Smooth muscle cell (in vitro differentiated cells): ENCODE results near the gene LAGE3. TPM values are rescaled to one million over a fixed set of nuclear protein-coding genes. Genes with fewer than 3 reads are reported as not detected.

Experiments used
- DNase-seq: peaks from one replicate; lab custom pipeline; 2025; ENCODE audit not compliant: unreplicated experiment; lab: John Stamatoyannopoulos, UW
- H2AFZ ChIP-seq: fragments of 200-600 bp; sonication (generic); 2 replicates; pipeline ENCODE4 v1.6.0; 2016; ENCODE audit warnings: antibody characterized with exemption, low read depth, mild to moderate bottlenecking
- H3F3A ChIP-seq: fragments of 200-600 bp; sonication (generic); 2 replicates; pipeline ENCODE4 v1.6.0; 2017; ENCODE audit warnings: antibody characterized with exemption, low read depth
- H3K27ac ChIP-seq: fragments of 200-600 bp; sonication (generic); 2 replicates; pipeline ENCODE4 v1.5.1; 2016; ENCODE audit warnings: low read depth, mild to moderate bottlenecking
- H3K27me3 ChIP-seq: fragments of 200-600 bp; sonication (generic); 2 replicates; pipeline ENCODE4 v1.6.1; 2016; ENCODE audit warnings: low read depth, mild to moderate bottlenecking
- H3K36me3 ChIP-seq: fragments of 200-600 bp; sonication (generic); 2 replicates; pipeline ENCODE4 v1.5.1; 2016; ENCODE audit warnings: low read depth
- H3K4me1 ChIP-seq: fragments of 200-600 bp; sonication (generic); 2 replicates; pipeline ENCODE4 v1.5.1; 2016; ENCODE audit warnings: low read depth
- H3K4me2 ChIP-seq: fragments of 200-600 bp; sonication (generic); 2 replicates; pipeline ENCODE4 v1.6.0; 2016; ENCODE audit warnings: mild to moderate bottlenecking
- H3K4me3 ChIP-seq: fragments of 200-600 bp; sonication (generic); 2 replicates; pipeline ENCODE4 v1.5.1; 2016; ENCODE audit warnings: mild to moderate bottlenecking
- H3K79me2 ChIP-seq: fragments of 200-600 bp; sonication (generic); 2 replicates; pipeline ENCODE4 v1.6.0; 2016; ENCODE audit warnings: low read depth, mild to moderate bottlenecking
- H3K9ac ChIP-seq: fragments of 200-600 bp; sonication (generic); 2 replicates; pipeline ENCODE4 v1.6.0; 2016; ENCODE audit warnings: low read depth
- H3K9me3 ChIP-seq: fragments of 200-600 bp; sonication (generic); replicated peaks from 2 replicates; pipeline ENCODE4 v1.5.1; 2016; ENCODE audit warnings: low read depth
- H4K20me1 ChIP-seq: fragments of 200-600 bp; sonication (generic); 2 replicates; pipeline ENCODE4 v1.6.0; 2016; ENCODE audit warnings: low read depth
- WGBS: methylation state at CpG from one replicate; pipeline ENCODE4 v1.1.7; 2016; ENCODE audit warnings: low lambda C conversion rate; 5-methylcytosine and 5-hydroxymethylcytosine counted together
- polyA plus RNA-seq: library from polyadenylated mRNA; unstranded; fragments of >200 nt; fragmentation: Nextera tagmentation; extraction: Ambion mirVana; gene quantifications from 2 replicates; pipeline ENCODE4 v1.2.1, GENCODE V29; 2016
- total RNA-seq: library from RNA; depleted of rRNA; stranded (reverse); fragments of >200 nt; gene quantifications from 2 replicates; pipeline ENCODE4 v1.2.3, GENCODE V29; 2014
- TF ChIP-seq, protein P1 (sequence below): fragments of 200-600 bp; sonication (generic); IDR thresholded peaks from 2 replicates; pipeline ENCODE4 v1.5.1; 2017; ENCODE audit warnings: borderline replicate concordance, mild to moderate bottlenecking, antibody characterized with exemption; ENCODE audit not compliant: insufficient read depth, poor library complexity, severe bottlenecking

Gene LAGE3
- total and polyA plus RNA-seq, 2 experiments from 2014 or later, result 39.7 to 52.7 TPM

DNA sequence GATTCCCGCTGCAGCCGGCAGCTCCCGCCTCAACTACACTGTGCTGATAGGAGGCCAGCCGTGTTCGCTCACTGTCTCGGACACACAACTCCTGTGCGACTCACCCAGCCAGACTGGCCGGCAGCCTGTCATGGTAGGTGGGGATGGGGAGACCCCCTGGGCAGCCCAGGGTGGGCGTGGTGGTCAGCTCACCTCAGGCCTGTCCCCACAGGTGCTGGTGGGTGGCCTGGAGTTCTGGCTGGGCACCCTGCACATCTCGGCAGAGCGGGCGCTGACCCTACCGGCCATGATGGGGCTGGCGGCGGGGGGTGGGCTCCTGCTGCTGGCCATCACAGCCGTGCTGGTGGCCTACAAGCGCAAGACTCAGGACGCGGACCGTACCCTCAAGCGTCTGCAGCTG is 11.5 kb downstream of the LAGE3 start:
- peaks cover 44% of the 10 kb centered on the region for H4K20me1 ChIP-seq
- DNase-seq, result no peak
- 97% methylated on average over 15 of the region's 21 CpGs for WGBS
- H3K4me1 ChIP-seq, result no peaks in the 10 kb centered on the region
- no peak overlapping the region for H3K4me3 ChIP-seq
- no peaks in the 10 kb centered on the region for H3K36me3 ChIP-seq
- H3K79me2 ChIP-seq, result no peaks in the 10 kb centered on the region
- H3K27me3 ChIP-seq, result no peaks in the 10 kb centered on the region
- TF ChIP-seq, protein P1, sequence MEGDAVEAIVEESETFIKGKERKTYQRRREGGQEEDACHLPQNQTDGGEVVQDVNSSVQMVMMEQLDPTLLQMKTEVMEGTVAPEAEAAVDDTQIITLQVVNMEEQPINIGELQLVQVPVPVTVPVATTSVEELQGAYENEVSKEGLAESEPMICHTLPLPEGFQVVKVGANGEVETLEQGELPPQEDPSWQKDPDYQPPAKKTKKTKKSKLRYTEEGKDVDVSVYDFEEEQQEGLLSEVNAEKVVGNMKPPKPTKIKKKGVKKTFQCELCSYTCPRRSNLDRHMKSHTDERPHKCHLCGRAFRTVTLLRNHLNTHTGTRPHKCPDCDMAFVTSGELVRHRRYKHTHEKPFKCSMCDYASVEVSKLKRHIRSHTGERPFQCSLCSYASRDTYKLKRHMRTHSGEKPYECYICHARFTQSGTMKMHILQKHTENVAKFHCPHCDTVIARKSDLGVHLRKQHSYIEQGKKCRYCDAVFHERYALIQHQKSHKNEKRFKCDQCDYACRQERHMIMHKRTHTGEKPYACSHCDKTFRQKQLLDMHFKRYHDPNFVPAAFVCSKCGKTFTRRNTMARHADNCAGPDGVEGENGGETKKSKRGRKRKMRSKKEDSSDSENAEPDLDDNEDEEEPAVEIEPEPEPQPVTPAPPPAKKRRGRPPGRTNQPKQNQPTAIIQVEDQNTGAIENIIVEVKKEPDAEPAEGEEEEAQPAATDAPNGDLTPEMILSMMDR, result no peak
- no peaks in the 10 kb centered on the region for H3F3A ChIP-seq
- H3K4me2 ChIP-seq, result no peak overlapping the region
- no peak overlapping the region for H3K9ac ChIP-seq
- no peak overlapping the region for H3K27ac ChIP-seq
- no peaks in the 10 kb centered on the region for H3K9me3 ChIP-seq
- H2AFZ ChIP-seq, result no peak overlapping the region

DNA sequence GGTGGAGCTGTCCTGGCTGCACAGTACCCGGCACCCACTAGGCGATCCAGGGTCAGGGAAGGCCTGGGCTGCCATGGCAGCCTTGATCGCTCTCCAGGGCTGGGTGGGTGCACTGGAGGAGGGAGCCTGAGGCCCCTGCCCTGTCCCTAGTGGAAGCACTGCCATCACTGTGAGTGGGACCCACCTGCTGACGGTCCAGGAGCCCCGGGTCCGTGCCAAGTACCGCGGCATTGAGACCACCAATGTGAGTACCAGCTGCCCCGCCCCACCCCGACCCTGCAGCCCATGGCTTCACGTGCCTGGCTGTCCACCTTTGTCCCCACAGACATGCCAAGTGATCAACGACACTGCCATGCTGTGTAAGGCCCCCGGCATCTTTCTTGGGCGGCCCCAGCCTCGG is 12.2 kb downstream of the LAGE3 start:
- no peaks in the 10 kb centered on the region for H3K36me3 ChIP-seq
- H3F3A ChIP-seq, result no peaks in the 10 kb centered on the region
- H3K27ac ChIP-seq, result no peak overlapping the region
- TF ChIP-seq, protein P1, result no peak
- H3K79me2 ChIP-seq, result peaks cover under 1% of the 10 kb centered on the region
- H4K20me1 ChIP-seq, result peaks cover 51% of the 10 kb centered on the region
- H2AFZ ChIP-seq, result no peak overlapping the region
- H3K4me3 ChIP-seq, result no peak overlapping the region
- no peak for DNase-seq
- WGBS, result 96% methylated on average over 14 of the region's 15 CpGs
- no peaks in the 10 kb centered on the region for H3K27me3 ChIP-seq
- H3K9me3 ChIP-seq, result no peaks in the 10 kb centered on the region
- no peaks in the 10 kb centered on the region for H3K4me1 ChIP-seq
- H3K4me2 ChIP-seq, result no peak overlapping the region
- no peak overlapping the region for H3K9ac ChIP-seq

DNA sequence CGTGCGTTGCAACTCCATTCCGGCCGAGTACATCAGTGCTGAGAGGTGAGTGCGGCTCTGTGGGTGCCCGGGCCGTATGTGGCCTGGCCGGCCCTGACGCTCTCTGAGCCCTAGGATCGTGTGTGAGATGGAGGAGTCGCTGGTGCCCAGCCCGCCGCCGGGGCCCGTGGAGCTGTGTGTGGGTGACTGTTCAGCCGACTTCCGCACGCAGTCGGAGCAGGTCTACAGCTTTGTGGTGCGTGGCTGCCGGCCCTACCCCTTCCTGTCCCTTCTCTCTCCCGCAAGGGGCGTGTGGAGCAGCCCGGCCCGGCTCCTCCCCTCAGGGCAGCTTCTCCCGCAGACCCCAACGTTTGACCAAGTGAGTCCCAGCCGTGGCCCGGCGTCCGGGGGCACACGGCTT is 13.0 kb downstream of the LAGE3 start:
- Histone ChIP-seq H3K27me3 (no peaks in the 10 kb centered on the region), H3K4me1 (no peaks in the 10 kb centered on the region), H3K4me2 (no peak overlapping the region), H3F3A (no peaks in the 10 kb centered on the region), H3K9ac (no peak overlapping the region), H2AFZ (no peak overlapping the region), H3K9me3 (no peaks in the 10 kb centered on the region), H3K27ac (no peak overlapping the region), H3K79me2 (peaks cover 9% of the 10 kb centered on the region), H4K20me1 (peaks cover 59% of the 10 kb centered on the region), H3K36me3 (no peaks in the 10 kb centered on the region), H3K4me3 (no peak overlapping the region)
- WGBS, result 95% methylated on average over 27 of the region's 32 CpGs
- TF ChIP-seq, protein P1, result no peak
- DNase-seq, result no peak

DNA sequence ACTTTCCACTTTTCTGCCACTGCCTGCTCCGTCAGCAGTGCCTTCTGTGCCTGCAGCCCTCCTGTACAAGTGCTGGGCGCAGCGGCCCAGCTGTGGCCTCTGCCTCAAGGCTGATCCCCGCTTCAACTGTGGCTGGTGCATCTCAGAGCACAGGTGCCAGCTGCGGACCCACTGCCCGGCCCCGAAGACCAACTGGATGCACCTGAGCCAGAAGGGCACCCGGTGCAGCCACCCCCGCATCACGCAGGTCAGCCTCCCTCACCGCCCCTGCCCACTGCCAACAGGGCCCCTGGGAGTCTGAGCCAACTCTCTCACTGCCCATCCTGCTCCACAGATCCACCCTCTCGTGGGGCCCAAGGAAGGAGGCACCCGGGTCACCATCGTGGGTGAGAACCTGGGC is 13.5 kb downstream of the LAGE3 start:
- Histone ChIP-seq H3K36me3 (no peaks in the 10 kb centered on the region), H4K20me1 (peaks cover 64% of the 10 kb centered on the region), H3K9me3 (no peaks in the 10 kb centered on the region), H3K9ac (no peak overlapping the region), H3K27ac (no peak overlapping the region), H2AFZ (no peak overlapping the region), H3K4me3 (no peak overlapping the region), H3K4me1 (no peaks in the 10 kb centered on the region), H3K79me2 (peaks cover 13% of the 10 kb centered on the region), H3F3A (no peaks in the 10 kb centered on the region), H3K4me2 (no peak overlapping the region), H3K27me3 (no peaks in the 10 kb centered on the region)
- 90% methylated on average over 13 of the region's 14 CpGs for WGBS
- TF ChIP-seq, protein P1, result no peak
- DNase-seq, result no peak
